Endometrial microvascular endothelial cells (primary cell): ENCODE measurements around the gene ZNF266. TPM values are rescaled to one million over a fixed set of nuclear protein-coding genes. Genes with fewer than 3 reads are reported as not detected.

ENCODE experiments used
- total RNA-seq: library from RNA; depleted of rRNA; stranded (reverse); fragments of >200 nt; gene quantifications from one replicate; pipeline ENCODE4 v1.2.3, GENCODE V29; 2015; ENCODE audit errors: inconsistent ontology term

ZNF266 gene
- total RNA-seq, 1 donor from 2014 or later, result 13.0 TPM

Other genes with a start within 250 kb of the ZNF266 start
- gene OR7D4, start 216.0 kb downstream of the ZNF266 start, total RNA-seq, result not detected
- gene OR7E24, start 184.6 kb downstream of the ZNF266 start, total RNA-seq, result not detected
- gene ZNF699, start 125.7 kb downstream of the ZNF266 start, total RNA-seq, result 8.9 TPM
- gene ZNF559, start 111.4 kb downstream of the ZNF266 start, total RNA-seq, result 5.9 TPM
- gene ZNF177, start 72.6 kb downstream of the ZNF266 start, total RNA-seq, result 0.56 TPM
- not detected for gene ZNF560, start 63.0 kb upstream of the ZNF266 start, total RNA-seq
- 10.8 TPM for gene ZNF426, start 103.1 kb upstream of the ZNF266 start, total RNA-seq
- 28.7 TPM for gene ZNF121, start 148.9 kb upstream of the ZNF266 start, total RNA-seq
- gene ZNF561, start 185.7 kb upstream of the ZNF266 start, total RNA-seq, result 34.5 TPM
- gene ZNF562, start 239.5 kb upstream of the ZNF266 start, total RNA-seq, result 21.8 TPM